A549 (cell line): ENCODE results near the gene ERMARD.

Experiments
- JUN ChIP-seq, 2 experiments: fragments of >200 bp; sonication (Bioruptor Twin); formaldehyde crosslinking; IDR thresholded peaks; 2 replicates in 1 of 2; 3 replicates in 1 of 2; pipeline ENCODE4 v1.6.1; 2016 to 2017
- JUNB ChIP-seq: fragments of >200 bp; sonication (Bioruptor Twin); formaldehyde crosslinking; IDR thresholded peaks from 2 replicates; pipeline ENCODE4 v1.6.1; 2016
- RAD21 ChIP-seq, 2 experiments: fragments of >200 bp in 1 of 2; sonication (Bioruptor Twin) in 1 of 2; formaldehyde crosslinking in 1 of 2; IDR thresholded peaks in 1 of 2; conservative IDR thresholded peaks in 1 of 2; 2 replicates in 1 of 2; 3 replicates in 1 of 2; pipeline ENCODE4 v1.6.1; 2012 to 2018; ENCODE audit warnings: inconsistent platforms in 1 of 2
- TF ChIP-seq, protein P1 (sequence below): fragments of 150-350 bp; IDR thresholded peaks from 2 replicates; pipeline ENCODE4 v1.6.1; 2014; ENCODE audit warnings: low read depth, mild to moderate bottlenecking, low read length
- TF ChIP-seq, protein P2 (sequence below): fragments of >200 bp; sonication (Bioruptor Twin); formaldehyde crosslinking; IDR thresholded peaks from 3 replicates; pipeline ENCODE4 v1.5.1; 2016

DNA sequence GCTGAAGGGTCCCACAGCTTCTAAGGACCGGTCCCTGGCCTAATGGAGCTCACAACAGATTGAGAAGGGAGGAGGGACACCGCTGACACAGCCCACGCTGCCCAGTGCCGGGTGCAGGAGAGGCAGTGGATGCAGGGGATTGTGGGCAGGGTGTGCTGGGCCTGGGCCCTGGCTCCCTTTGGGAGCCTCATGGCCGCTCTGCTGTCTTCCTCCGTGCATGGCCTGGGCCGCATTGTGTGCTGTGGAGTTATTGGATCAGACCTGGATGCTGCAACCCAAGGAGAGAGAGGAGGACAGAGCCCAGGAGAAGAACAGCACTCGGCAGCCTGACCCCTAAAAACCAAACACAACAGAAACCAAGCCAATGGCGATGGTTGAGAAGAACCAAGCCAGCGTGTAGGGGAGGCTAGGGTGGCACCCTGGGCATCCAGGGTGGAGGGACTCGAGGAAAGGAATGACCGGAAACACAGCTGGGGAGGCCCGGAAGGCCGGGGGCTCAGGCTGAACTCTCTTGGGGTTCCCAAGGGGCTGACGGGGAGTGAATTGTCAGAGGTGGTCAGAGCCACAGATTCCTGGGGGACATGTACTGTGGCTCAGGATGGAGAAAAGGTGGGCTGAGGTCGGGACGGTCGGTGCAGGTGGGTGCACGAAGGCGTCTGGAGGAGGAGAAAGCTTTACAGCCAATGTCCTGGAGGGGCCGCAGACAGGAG, 41.0 kb downstream of the ERMARD start:
- no peak for TF ChIP-seq RAD21 (conservative IDR thresholded peaks at IDR 0.05 in 1 of 2, IDR thresholded peaks at IDR 0.05 in 1 of 2)
- TF ChIP-seq, protein P1, sequence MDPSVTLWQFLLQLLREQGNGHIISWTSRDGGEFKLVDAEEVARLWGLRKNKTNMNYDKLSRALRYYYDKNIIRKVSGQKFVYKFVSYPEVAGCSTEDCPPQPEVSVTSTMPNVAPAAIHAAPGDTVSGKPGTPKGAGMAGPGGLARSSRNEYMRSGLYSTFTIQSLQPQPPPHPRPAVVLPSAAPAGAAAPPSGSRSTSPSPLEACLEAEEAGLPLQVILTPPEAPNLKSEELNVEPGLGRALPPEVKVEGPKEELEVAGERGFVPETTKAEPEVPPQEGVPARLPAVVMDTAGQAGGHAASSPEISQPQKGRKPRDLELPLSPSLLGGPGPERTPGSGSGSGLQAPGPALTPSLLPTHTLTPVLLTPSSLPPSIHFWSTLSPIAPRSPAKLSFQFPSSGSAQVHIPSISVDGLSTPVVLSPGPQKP: no peak
- no peak for TF ChIP-seq JUNB
- TF ChIP-seq JUN (IDR thresholded peaks at IDR 0.05): no peak
- TF ChIP-seq, protein P2, sequence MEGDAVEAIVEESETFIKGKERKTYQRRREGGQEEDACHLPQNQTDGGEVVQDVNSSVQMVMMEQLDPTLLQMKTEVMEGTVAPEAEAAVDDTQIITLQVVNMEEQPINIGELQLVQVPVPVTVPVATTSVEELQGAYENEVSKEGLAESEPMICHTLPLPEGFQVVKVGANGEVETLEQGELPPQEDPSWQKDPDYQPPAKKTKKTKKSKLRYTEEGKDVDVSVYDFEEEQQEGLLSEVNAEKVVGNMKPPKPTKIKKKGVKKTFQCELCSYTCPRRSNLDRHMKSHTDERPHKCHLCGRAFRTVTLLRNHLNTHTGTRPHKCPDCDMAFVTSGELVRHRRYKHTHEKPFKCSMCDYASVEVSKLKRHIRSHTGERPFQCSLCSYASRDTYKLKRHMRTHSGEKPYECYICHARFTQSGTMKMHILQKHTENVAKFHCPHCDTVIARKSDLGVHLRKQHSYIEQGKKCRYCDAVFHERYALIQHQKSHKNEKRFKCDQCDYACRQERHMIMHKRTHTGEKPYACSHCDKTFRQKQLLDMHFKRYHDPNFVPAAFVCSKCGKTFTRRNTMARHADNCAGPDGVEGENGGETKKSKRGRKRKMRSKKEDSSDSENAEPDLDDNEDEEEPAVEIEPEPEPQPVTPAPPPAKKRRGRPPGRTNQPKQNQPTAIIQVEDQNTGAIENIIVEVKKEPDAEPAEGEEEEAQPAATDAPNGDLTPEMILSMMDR: no peak
